Osteocyte (in vitro differentiated cells): Measurements from ENCODE around the gene FTMT. TPM values are rescaled to one million over a fixed set of nuclear protein-coding genes. Genes with fewer than 3 reads are reported as not detected.

Experiments used
- DNase-seq: peaks from one replicate; pipeline ENCODE4 v3.0.0; 2021; ENCODE audit warnings: mixed read lengths; ENCODE audit not compliant: unreplicated experiment; ENCODE audit errors: extremely low spot score
- H3K27ac Mint-ChIP-seq: one replicate; pipeline ENCODE4 v1.8.0; 2021; ENCODE audit warnings: mild to moderate bottlenecking, mixed read lengths; ENCODE audit not compliant: unreplicated experiment
- H3K27me3 Mint-ChIP-seq: one replicate; pipeline ENCODE4 v1.8.0; 2021; ENCODE audit warnings: mixed read lengths; ENCODE audit not compliant: unreplicated experiment
- H3K36me3 Mint-ChIP-seq: one replicate; pipeline ENCODE4 v1.8.0; 2021; ENCODE audit warnings: mixed read lengths; ENCODE audit not compliant: unreplicated experiment
- H3K4me1 Mint-ChIP-seq: one replicate; pipeline ENCODE4 v1.8.0; 2021; ENCODE audit warnings: mixed read lengths; ENCODE audit not compliant: unreplicated experiment
- H3K4me3 Mint-ChIP-seq: one replicate; pipeline ENCODE4 v1.8.0; 2021; ENCODE audit warnings: mild to moderate bottlenecking, moderate library complexity, mixed read lengths; ENCODE audit not compliant: unreplicated experiment
- H3K9me3 Mint-ChIP-seq: one replicate; pipeline ENCODE4 v1.8.0; 2021; ENCODE audit warnings: mixed read lengths; ENCODE audit not compliant: unreplicated experiment
- total RNA-seq: library from RNA; stranded (reverse); gene quantifications from 2 replicates; pipeline ENCODE4 v1.2.1, GENCODE V29; 2021
- TF ChIP-seq, protein P1 (sequence below): fragments of 200-600 bp; sonication (generic); IDR thresholded peaks from 2 replicates; pipeline ENCODE4 v1.5.0; 2021; ENCODE audit warnings: antibody characterized with exemption, mild to moderate bottlenecking, moderate library complexity

Gene FTMT
- total RNA-seq, 1 donor from 2014 or later = not detected

DNA sequence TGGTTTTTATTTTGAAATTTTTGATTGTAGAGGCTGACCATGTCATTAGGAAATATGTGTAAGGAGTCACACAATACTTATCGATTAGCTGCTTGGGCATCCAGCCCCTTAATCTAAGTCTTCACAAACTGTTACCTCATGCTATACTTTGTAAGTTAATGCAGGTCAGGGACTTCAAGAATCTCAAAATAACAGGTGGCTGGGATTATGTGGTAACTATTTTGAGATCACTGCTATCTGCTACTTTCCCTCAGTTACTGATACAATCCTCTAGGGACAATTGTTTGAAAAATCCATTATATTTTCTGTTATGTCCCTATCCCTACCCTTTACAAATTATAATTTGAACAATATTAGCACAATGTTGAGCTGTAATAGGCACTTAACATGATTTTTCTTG lies 21.7 kb downstream of the FTMT start:
- Mint-ChIP-seq H3K4me3 (no peak overlapping the region), H3K4me1 (peaks cover 2% of the 10 kb centered on the region), H3K27me3 (peaks cover 16% of the 10 kb centered on the region), H3K9me3 (no peaks in the 10 kb centered on the region), H3K27ac (no peak overlapping the region), H3K36me3 (no peaks in the 10 kb centered on the region)
- TF ChIP-seq, protein P1, sequence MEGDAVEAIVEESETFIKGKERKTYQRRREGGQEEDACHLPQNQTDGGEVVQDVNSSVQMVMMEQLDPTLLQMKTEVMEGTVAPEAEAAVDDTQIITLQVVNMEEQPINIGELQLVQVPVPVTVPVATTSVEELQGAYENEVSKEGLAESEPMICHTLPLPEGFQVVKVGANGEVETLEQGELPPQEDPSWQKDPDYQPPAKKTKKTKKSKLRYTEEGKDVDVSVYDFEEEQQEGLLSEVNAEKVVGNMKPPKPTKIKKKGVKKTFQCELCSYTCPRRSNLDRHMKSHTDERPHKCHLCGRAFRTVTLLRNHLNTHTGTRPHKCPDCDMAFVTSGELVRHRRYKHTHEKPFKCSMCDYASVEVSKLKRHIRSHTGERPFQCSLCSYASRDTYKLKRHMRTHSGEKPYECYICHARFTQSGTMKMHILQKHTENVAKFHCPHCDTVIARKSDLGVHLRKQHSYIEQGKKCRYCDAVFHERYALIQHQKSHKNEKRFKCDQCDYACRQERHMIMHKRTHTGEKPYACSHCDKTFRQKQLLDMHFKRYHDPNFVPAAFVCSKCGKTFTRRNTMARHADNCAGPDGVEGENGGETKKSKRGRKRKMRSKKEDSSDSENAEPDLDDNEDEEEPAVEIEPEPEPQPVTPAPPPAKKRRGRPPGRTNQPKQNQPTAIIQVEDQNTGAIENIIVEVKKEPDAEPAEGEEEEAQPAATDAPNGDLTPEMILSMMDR = no peak
- no peak for DNase-seq

DNA sequence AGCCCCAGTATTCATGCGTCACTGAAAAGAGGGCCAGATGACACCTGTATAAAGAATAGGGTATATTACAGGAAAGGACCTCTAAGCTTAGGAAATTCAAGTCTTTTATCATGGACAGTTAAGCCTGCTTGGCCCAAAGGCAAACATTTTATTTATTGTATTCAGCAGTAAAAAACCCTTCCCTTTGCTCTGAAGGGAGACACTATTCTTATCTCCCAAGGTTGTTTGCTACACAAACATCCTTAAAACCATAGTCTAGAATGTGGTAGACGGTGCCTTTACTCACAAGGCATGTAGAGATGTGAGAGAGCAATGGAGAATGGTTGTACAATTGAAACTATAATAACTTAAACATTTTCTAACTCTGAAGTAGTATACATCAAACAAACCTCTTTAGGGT lies 33.9 kb downstream of the FTMT start:
- H3K4me3 Mint-ChIP-seq = no peak overlapping the region
- H3K27ac Mint-ChIP-seq = no peak overlapping the region
- no peaks in the 10 kb centered on the region for H3K4me1 Mint-ChIP-seq
- H3K27me3 Mint-ChIP-seq = peaks cover 17% of the 10 kb centered on the region
- TF ChIP-seq, protein P1 = no peak
- no peak for DNase-seq
- no peaks in the 10 kb centered on the region for H3K9me3 Mint-ChIP-seq
- no peaks in the 10 kb centered on the region for H3K36me3 Mint-ChIP-seq

DNA sequence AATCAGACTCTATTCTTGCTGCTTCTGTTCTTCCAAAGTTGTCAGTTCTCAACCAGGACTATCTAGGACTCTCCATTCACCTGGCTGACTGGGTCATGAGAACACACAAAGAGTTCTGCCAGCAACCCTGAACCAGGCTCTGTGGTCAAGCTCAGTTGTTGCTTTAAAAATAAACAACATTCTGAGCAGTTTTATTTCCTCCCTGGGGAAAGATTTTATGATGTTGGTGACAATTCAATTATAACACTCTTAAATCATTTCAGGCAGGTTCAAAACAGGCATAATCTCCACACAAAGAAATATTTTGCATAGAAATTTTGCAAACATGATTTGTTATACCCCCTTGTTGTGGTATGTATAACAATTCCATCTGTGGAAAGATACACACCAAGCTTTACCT lies 36.0 kb downstream of the FTMT start:
- Mint-ChIP-seq H3K36me3 (no peaks in the 10 kb centered on the region), H3K27me3 (peaks cover 23% of the 10 kb centered on the region), H3K4me3 (no peak overlapping the region), H3K27ac (no peak overlapping the region), H3K9me3 (no peaks in the 10 kb centered on the region), H3K4me1 (no peaks in the 10 kb centered on the region)
- TF ChIP-seq, protein P1 = no peak
- no peak for DNase-seq

DNA sequence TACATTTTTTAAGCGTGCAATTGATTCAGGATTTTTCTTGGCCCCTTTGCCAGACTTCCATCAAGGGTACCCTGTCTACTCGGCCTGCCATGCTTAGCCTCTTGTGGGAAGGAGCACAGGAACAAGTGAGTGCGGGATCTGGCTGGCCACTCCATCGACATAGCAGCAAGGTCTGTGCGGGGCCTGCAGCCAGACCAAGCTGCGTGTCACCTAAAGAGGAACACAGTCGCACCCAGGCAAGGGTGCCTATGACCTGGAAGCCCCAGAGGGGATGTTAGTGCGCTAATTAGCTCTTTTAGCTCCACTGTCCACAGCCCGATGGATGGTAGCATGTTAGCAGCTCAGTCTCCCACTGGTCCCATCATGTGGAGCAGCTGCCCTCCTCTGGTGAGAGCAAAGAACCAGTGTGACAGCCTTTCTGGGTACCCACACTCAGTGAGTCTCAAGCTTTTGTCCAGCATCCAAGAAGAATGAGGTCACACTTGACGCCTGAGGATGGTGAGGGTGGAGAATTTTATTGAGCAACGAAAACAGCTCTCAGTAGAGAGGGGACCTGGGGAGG lies 38.7 kb downstream of the FTMT start:
- no peaks in the 10 kb centered on the region for H3K9me3 Mint-ChIP-seq
- H3K4me3 Mint-ChIP-seq = no peak overlapping the region
- H3K27ac Mint-ChIP-seq = no peak overlapping the region
- peaks cover 28% of the 10 kb centered on the region for H3K27me3 Mint-ChIP-seq
- TF ChIP-seq, protein P1 = no peak
- H3K36me3 Mint-ChIP-seq = no peaks in the 10 kb centered on the region
- DNase-seq = no peak
- H3K4me1 Mint-ChIP-seq = no peaks in the 10 kb centered on the region

DNA sequence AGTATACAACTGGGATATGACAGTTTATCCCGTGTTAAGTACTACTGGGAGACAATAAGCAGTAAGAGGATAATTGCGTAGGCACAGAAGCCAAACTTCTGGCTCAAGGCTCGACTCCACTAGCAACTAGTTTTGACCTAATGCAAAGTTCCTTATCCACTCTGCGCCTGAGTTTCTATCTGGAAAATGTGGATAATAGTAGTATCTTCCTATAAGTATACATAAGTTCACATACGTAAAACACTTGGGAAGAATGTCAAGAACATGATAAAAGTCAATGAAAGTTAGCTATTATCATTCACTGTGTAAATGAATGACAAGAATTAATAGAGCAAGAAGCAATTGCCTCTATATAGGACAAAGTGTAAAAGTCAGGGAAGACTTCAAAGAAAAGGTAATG lies 45.7 kb downstream of the FTMT start:
- Mint-ChIP-seq H3K27ac (no peak overlapping the region), H3K9me3 (no peaks in the 10 kb centered on the region), H3K36me3 (no peaks in the 10 kb centered on the region), H3K4me3 (no peak overlapping the region), H3K4me1 (no peaks in the 10 kb centered on the region), H3K27me3 (peaks cover 12% of the 10 kb centered on the region)
- no peak for DNase-seq
- TF ChIP-seq, protein P1 = no peak
